ENCODE measurements around the gene SEPTIN7. TPM values are rescaled to one million over a fixed set of nuclear protein-coding genes. Genes with fewer than 3 reads are reported as not detected.

SEPTIN7 gene
- total and polyA plus RNA-seq, 2 of the 4 experiments (the other 2 are of a cell fraction), result 150 to 239 TPM

- Histone ChIP-seq H3K36me3 (ENCODE audit: control insufficient read depth, insufficient read depth, low read length) (no peaks in the 10 kb centered on the region), H4K20me1 (ENCODE audit: insufficient read depth, low read length) (peaks cover 56% of the 10 kb centered on the region), H3K27ac (ENCODE audit: insufficient read depth, low read length) (peak overlapping the region; percentile 68; the same call in 1 of the 2 replicates), H3K4me1 (ENCODE audit: control insufficient read depth, insufficient read depth, low read length) (peaks cover 2% of the 10 kb centered on the region; the same call in 1 of the 2 replicates), H3K4me3 (ENCODE audit: insufficient read depth, low read depth, low read length) (peak overlapping the region; percentile 92), H3K56ac (ENCODE audit: extremely low read depth, insufficient read depth, low read length) (no peak overlapping the region), H2BK120ac (ENCODE audit: low read depth, low read length) (no peak overlapping the region), H2AK5ac (ENCODE audit: low read depth, low read length) (no peak overlapping the region), H2AFZ (replicated peaks; ENCODE audit: low read length, poor library complexity) (no peak overlapping the region), H4K8ac (ENCODE audit: low read depth in 2 of 2, low read length in 2 of 2) (no peak overlapping the region), H3K9ac (ENCODE audit: low read depth, low read length) (peak overlapping the region; percentile 76), H3K4me2 (ENCODE audit: low read depth, low read length) (peak overlapping the region; percentile 83), H3K18ac (ENCODE audit: low read depth, low read length) (no peak overlapping the region), H2BK5ac (ENCODE audit: low read depth, low read length, poor library complexity, severe bottlenecking) (peak overlapping the region; percentile 89), H2AK9ac (replicated peaks; ENCODE audit: low read depth, low read length, poor library complexity) (no peak overlapping the region), H2BK20ac (ENCODE audit: low read depth, low read length) (no peak overlapping the region), H4K5ac (ENCODE audit: low read depth, low read length) (no peak overlapping the region), H3K9me3 (ENCODE audit: control insufficient read depth, insufficient read depth, low read length) (no peaks in the 10 kb centered on the region), H3K4ac (ENCODE audit: low read depth, low read length) (no peak overlapping the region), H3K9me1 (ENCODE audit: insufficient read depth, low read length) (peaks cover 3% of the 10 kb centered on the region; the same call in 1 of the 2 replicates), H3K14ac (replicated peaks; ENCODE audit: low read depth, low read length) (no peak overlapping the region), H3K27me3 (ENCODE audit: control insufficient read depth, insufficient read depth, low read length) (no peaks in the 10 kb centered on the region), H3K23ac (ENCODE audit: low read depth, low read length) (peak overlapping the region; percentile 28; the same call in 1 of the 2 replicates), H3K79me1 (ENCODE audit: low read depth in 1 of 2, low read length in 2 of 2) (peaks cover 4 to 6% of the 10 kb centered on the region in 2 experiments; a peak in 2 of 4 replicates), H2BK15ac (ENCODE audit: low read depth, low read length) (no peak overlapping the region), H4K91ac (ENCODE audit: insufficient read depth, low read depth, low read length) (no peak overlapping the region)
- TF ChIP-seq USF2 (IDR thresholded peaks at IDR 0.05; ENCODE audit: low read depth, low read length) (no peak), BHLHE40 (IDR thresholded peaks at IDR 0.05; ENCODE audit: low read depth, low read length) (no peak), ELK1 (IDR thresholded peaks at IDR 0.05; ENCODE audit: borderline replicate concordance, low read depth, low read length) (no peak), RFX5 (IDR thresholded peaks at IDR 0.05; ENCODE audit: low read depth, low read length) (no peak), RAD21 (IDR thresholded peaks at IDR 0.05; ENCODE audit: low read length) (no peak), CHD1 (IDR thresholded peaks at IDR 0.05; ENCODE audit: low read depth, low read length) (no peak), RCOR1 (IDR thresholded peaks at IDR 0.05; ENCODE audit: insufficient replicate concordance, low read length) (no peak), POLR2A (IDR thresholded peaks at IDR 0.05; ENCODE audit: low read depth, low read length) (no peak), CEBPB (IDR thresholded peaks at IDR 0.05; ENCODE audit: low read depth, low read length) (no peak), MXI1 (IDR thresholded peaks at IDR 0.05; ENCODE audit: borderline replicate concordance, low read depth, low read length) (no peak), MAFK (IDR thresholded peaks at IDR 0.05; ENCODE audit: low read depth, low read length) (no peak), FOS (IDR thresholded peaks at IDR 0.05; ENCODE audit: low read depth, low read length) (no peak)
- BruUV-seq (replicated peaks), result no TSS peak
- in situ Hi-C loops (cut with MboI; ENCODE audit: low sequenced_read_pairs) (no loop called here), intact Hi-C loops (cut with micrococcal nuclease) (loop anchor here (5.0 kb wide), 4 partner anchors 35 to 375 kb away; no protein-coding TSS in a partner anchor), dilution Hi-C loops (cut with HindIII; ENCODE audit: low sequenced_read_pairs, unreplicated experiment) (no loop called here)
- ATAC-seq (ENCODE audit: low read depth) (no peak), DNase-seq (peak; percentile 15)
- CTCF ChIA-PET, result interaction anchor here (0.7 to 2.8 kb wide), 6 partner anchors 53 to 103 kb away, joined by 3 to 11 read pairs (median 4); no protein-coding TSS in a partner anchor
- WGBS, 2 experiments (ENCODE audit: extremely low coverage in 2 of 2, insufficient read length in 1 of 2), result no CpG with 5 or more reads among the region's 3 CpGs
- POLR2A ChIA-PET (ENCODE audit: unreplicated experiment), result interaction anchor here (0.6 to 1.0 kb wide), 3 partner anchors 56 to 107 kb away, joined by 3 to 8 read pairs (median 3); no protein-coding TSS in a partner anchor
Observed at GRCh38 chr7:35802649-35803048, 1.8 kb downstream of the SEPTIN7 start.
